ENCODE measurements around the gene KIF26B.

Gene KIF26B

DNA sequence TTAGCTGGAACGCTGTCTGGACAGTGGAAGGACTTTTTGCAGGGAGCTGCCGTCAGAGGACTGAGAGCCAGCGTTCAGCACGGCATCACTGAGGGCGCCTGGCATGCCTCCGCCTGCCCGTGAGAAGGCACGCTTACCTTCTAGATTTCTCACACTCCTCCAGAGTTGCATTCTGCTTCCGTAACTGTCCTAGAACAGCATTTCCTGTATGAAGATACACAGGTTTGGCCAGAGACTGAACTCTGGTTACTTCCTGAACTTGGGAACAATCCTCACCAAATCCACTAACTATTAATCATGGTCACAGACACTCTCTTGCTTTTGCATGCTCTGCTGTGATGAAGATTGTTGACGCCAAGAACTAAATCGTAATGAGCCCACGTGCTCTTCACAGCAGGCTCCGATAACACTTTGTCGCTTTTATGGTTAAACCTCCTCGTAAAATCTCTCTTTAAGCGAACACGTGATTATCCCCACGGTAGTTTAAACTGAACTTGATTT is 93.5 kb downstream of the KIF26B start:
- Histone ChIP-seq H3K4me1 (ENCODE audit: insufficient read depth, low read length) (peaks cover 4% of the 10 kb centered on the region), H3K27ac (ENCODE audit: low read depth, low read length) (no peak overlapping the region), H3K27me3 (ENCODE audit: control insufficient read depth in 1 of 2, insufficient read depth in 2 of 2, low read length in 2 of 2) (no peaks in the 10 kb centered on the region), H3K4me3 (ENCODE audit: low read depth in 1 of 2, low read length in 2 of 2) (peak overlapping the region in 1 of 2 donors; percentile 47), H3K9ac (ENCODE audit: low read length) (no peak overlapping the region), H3K9me3 (ENCODE audit: low read length) (no peaks in the 10 kb centered on the region), H3K36me3 (ENCODE audit: insufficient read depth, low read length) (no peaks in the 10 kb centered on the region)

DNA sequence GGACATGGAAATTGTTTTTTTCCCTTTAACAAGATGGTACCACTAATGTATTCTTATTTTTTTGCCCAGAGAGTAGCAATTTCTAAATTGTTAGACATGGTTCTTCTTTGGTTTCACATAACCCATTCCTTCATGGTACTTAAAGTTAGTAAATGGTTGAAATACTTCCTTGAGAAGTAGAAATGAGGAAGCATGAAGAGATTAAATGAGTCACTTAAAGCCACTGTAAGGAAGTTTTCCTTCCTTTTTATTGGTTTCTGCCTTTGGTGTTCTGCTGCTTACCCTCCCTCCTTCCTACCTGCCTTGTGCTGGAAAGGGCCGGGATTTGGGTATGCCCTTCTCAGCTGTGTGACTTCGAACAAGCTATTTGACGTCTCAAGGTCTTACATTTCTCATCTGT is 101.0 kb downstream of the KIF26B start:
- Histone ChIP-seq H3K27ac (ENCODE audit: low read depth, low read length) (no peak overlapping the region), H3K4me1 (ENCODE audit: insufficient read depth, low read length) (no peaks in the 10 kb centered on the region), H3K36me3 (ENCODE audit: insufficient read depth, low read length) (no peaks in the 10 kb centered on the region), H3K9me3 (ENCODE audit: low read length) (no peaks in the 10 kb centered on the region), H3K4me3 (ENCODE audit: low read depth in 1 of 2, low read length in 2 of 2) (no peak overlapping the region), H3K27me3 (ENCODE audit: control insufficient read depth in 1 of 2, insufficient read depth in 2 of 2, low read length in 2 of 2) (no peaks in the 10 kb centered on the region), H3K9ac (ENCODE audit: low read length) (no peak overlapping the region)

GRCh38 chr1:245256528-245256927 is 101.7 kb downstream of the KIF26B start:
- H3K4me1 ChIP-seq (ENCODE audit: insufficient read depth, low read length): no peaks in the 10 kb centered on the region
- H3K4me3 ChIP-seq (ENCODE audit: low read depth in 1 of 2, low read length in 2 of 2): no peak overlapping the region
- no peaks in the 10 kb centered on the region for H3K27me3 ChIP-seq (ENCODE audit: control insufficient read depth in 1 of 2, insufficient read depth in 2 of 2, low read length in 2 of 2)
- no peaks in the 10 kb centered on the region for H3K36me3 ChIP-seq (ENCODE audit: insufficient read depth, low read length)
- no peak overlapping the region for H3K27ac ChIP-seq (ENCODE audit: low read depth, low read length)
- H3K9me3 ChIP-seq (ENCODE audit: low read length): no peaks in the 10 kb centered on the region
- no peak overlapping the region for H3K9ac ChIP-seq (ENCODE audit: low read length)

DNA sequence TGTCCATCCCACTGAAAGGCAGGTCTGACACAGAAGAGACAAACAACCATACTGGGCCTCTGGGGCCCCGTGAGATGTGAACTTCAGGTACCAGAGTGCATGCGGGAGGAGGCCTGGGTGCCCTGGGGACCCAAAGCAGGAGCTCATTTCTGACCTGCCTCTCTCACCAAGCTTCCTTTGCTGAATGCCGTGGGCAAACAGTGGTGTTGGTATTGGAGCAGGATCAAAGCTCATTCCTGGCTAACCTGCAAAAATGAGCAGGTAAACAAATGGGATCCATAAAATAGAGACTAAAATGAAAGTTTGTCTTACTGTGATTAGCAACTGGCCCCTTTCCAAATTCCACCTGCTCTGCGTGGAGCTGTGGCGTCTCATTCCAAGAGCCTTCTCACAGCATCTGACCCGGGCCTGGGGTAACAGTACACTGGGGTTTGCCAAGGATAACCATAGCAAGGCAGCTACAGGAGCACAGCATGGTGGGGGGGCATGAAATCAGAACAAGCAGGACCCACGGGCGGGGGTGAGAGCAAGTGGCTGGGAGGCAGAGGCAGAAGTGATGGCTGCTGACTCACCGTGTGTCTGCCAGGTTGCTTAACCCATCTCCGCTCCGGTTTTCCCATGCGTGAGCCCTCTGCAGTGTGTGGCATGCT is 103.6 kb downstream of the KIF26B start:
- Histone ChIP-seq H3K9me3 (ENCODE audit: low read length) (no peaks in the 10 kb centered on the region), H3K27ac (ENCODE audit: low read depth, low read length) (no peak overlapping the region), H3K4me1 (ENCODE audit: insufficient read depth, low read length) (no peaks in the 10 kb centered on the region), H3K27me3 (ENCODE audit: control insufficient read depth in 1 of 2, insufficient read depth in 2 of 2, low read length in 2 of 2) (no peaks in the 10 kb centered on the region), H3K36me3 (ENCODE audit: insufficient read depth, low read length) (no peaks in the 10 kb centered on the region), H3K9ac (ENCODE audit: low read length) (no peak overlapping the region), H3K4me3 (ENCODE audit: low read depth in 1 of 2, low read length in 2 of 2) (no peak overlapping the region)

- Histone ChIP-seq H3K27ac (ENCODE audit: low read depth, low read length) (no peak overlapping the region), H3K36me3 (ENCODE audit: insufficient read depth, low read length) (no peaks in the 10 kb centered on the region), H3K4me3 (ENCODE audit: low read depth in 1 of 2, low read length in 2 of 2) (no peak overlapping the region), H3K4me1 (ENCODE audit: insufficient read depth, low read length) (no peaks in the 10 kb centered on the region), H3K9ac (ENCODE audit: low read length) (no peak overlapping the region), H3K9me3 (ENCODE audit: low read length) (no peaks in the 10 kb centered on the region), H3K27me3 (ENCODE audit: control insufficient read depth in 1 of 2, insufficient read depth in 2 of 2, low read length in 2 of 2) (no peaks in the 10 kb centered on the region)
Measured at GRCh38 chr1:245260110-245260882, 105.5 kb downstream of the KIF26B start.

DNA sequence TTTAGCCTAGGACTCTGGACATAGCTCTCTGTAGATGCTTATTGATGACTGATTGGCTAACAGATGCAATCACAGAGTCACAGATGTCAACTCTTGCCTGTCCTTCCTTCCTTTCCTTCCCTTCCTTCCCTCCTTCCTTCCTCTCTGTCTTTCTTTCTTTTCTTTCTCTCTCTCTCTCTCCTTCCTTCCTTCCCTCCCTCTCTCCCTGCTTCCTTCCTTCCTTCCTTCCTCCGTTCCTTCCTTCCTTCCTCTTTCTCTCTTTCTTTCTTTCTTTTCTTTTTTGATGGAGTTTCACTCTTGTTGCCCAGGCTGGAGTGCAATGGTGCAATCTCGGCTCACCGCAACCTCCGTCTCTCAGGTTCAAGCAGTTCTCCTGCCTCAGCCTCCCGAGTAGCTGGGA is 106.1 kb downstream of the KIF26B start:
- Histone ChIP-seq H3K36me3 (ENCODE audit: insufficient read depth, low read length) (no peaks in the 10 kb centered on the region), H3K9ac (ENCODE audit: low read length) (no peak overlapping the region), H3K9me3 (ENCODE audit: low read length) (no peaks in the 10 kb centered on the region), H3K4me3 (ENCODE audit: low read depth in 1 of 2, low read length in 2 of 2) (no peak overlapping the region), H3K4me1 (ENCODE audit: insufficient read depth, low read length) (no peaks in the 10 kb centered on the region), H3K27me3 (ENCODE audit: control insufficient read depth in 1 of 2, insufficient read depth in 2 of 2, low read length in 2 of 2) (no peaks in the 10 kb centered on the region), H3K27ac (ENCODE audit: low read depth, low read length) (no peak overlapping the region)

DNA sequence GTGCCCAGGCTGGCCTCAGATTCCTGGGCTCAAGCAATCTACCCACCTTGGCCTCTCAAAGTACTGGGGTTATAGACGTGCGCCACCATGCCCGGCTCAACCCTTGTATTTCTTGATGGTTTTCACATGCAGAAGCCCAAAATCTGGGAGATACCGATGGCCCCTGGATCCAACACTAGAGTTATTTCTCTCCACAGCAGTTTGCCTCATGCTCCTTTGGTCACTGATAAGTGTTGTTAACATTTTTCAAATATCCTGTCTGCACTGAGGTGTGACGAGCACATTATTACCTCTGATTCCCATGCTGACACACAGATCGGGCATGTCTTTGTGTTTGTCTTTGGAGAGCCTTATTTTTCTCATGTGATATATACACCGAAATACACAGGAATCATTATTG is 107.0 kb downstream of the KIF26B start:
- Histone ChIP-seq H3K27ac (ENCODE audit: low read depth, low read length) (no peak overlapping the region), H3K36me3 (ENCODE audit: insufficient read depth, low read length) (no peaks in the 10 kb centered on the region), H3K27me3 (ENCODE audit: control insufficient read depth in 1 of 2, insufficient read depth in 2 of 2, low read length in 2 of 2) (no peaks in the 10 kb centered on the region), H3K9me3 (ENCODE audit: low read length) (no peaks in the 10 kb centered on the region), H3K9ac (ENCODE audit: low read length) (no peak overlapping the region), H3K4me1 (ENCODE audit: insufficient read depth, low read length) (no peaks in the 10 kb centered on the region), H3K4me3 (ENCODE audit: low read depth in 1 of 2, low read length in 2 of 2) (no peak overlapping the region)

DNA sequence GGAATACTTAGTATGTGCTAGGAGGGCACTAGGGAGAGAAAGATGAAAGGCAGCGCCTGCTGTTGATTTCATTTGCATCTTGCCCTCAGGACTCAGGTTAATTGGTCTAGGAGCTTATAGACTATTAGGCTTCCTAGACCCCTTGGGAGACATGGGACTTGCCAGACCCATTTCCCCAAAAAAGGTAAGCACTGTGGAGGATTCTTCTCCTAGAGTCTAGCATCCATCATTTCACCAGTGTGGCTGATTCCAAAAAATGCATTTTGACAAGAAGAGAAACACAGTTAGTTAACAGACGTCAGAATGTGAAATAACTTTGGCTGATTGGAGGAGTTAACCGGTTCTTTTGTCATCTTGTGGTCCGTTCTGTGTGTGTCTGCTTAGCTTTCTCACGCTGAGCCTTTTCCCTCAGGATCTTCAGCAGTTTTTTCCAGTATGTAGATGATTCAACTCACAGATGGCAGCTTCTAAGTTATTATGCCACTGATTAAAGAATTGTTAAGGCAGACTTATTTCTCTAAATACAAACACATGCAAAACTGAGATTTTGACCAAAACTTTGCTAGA is 108.8 kb downstream of the KIF26B start:
- Histone ChIP-seq H3K36me3 (ENCODE audit: insufficient read depth, low read length) (no peaks in the 10 kb centered on the region), H3K27ac (ENCODE audit: low read depth, low read length) (no peak overlapping the region), H3K4me1 (ENCODE audit: insufficient read depth, low read length) (no peaks in the 10 kb centered on the region), H3K27me3 (ENCODE audit: control insufficient read depth in 1 of 2, insufficient read depth in 2 of 2, low read length in 2 of 2) (no peaks in the 10 kb centered on the region), H3K9ac (ENCODE audit: low read length) (no peak overlapping the region), H3K4me3 (ENCODE audit: low read depth in 1 of 2, low read length in 2 of 2) (no peak overlapping the region), H3K9me3 (ENCODE audit: low read length) (no peaks in the 10 kb centered on the region)

DNA sequence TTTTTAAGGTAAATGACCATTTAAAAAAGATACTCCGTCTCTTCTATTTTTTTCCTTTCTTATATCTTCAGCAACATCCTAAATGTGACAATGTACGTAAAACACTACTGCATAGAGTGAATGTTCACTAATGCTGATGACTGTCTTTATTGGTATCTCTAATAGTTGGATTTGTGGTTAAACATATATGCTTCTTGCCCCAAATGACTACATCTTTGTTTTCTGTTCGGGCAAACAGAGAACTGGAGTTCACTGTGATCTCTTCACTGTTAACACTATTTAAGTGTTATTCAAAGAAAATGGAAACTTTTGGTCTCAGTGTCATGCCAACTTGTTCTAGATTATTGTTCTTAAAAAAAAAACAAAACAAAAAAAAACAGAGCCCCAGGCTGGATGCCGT is 109.4 kb downstream of the KIF26B start:
- no peaks in the 10 kb centered on the region for H3K4me1 ChIP-seq (ENCODE audit: insufficient read depth, low read length)
- H3K27ac ChIP-seq (ENCODE audit: low read depth, low read length): no peak overlapping the region
- no peaks in the 10 kb centered on the region for H3K9me3 ChIP-seq (ENCODE audit: low read length)

DNA sequence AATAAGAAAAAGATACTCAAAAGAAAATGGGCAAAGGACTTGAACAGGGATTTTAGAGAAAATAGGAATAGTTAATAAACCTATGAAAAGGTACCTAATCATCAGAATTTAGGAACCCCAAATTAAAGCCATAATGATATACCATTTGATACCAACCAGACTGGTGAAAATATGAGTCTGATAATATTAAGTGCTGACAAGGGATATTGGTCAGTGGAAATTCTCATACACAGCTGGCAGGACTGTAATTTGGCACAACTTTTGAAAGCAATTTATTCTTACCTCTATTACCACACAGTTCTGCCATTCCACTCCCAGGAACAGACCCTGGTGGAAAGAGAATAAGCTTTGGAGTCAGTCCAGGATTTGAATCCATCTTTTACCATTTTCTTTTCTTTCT is 111.3 kb downstream of the KIF26B start:
- H3K27ac ChIP-seq (ENCODE audit: low read depth, low read length): no peak overlapping the region
- no peak overlapping the region for H3K4me3 ChIP-seq (ENCODE audit: low read depth in 1 of 2, low read length in 2 of 2)
- peaks cover 6% of the 10 kb centered on the region for H3K9me3 ChIP-seq (ENCODE audit: low read length)
- H3K9ac ChIP-seq (ENCODE audit: low read length): no peak overlapping the region
- no peaks in the 10 kb centered on the region for H3K4me1 ChIP-seq (ENCODE audit: insufficient read depth, low read length)
- H3K27me3 ChIP-seq (ENCODE audit: control insufficient read depth in 1 of 2, insufficient read depth in 2 of 2, low read length in 2 of 2): no peaks in the 10 kb centered on the region
- no peaks in the 10 kb centered on the region for H3K36me3 ChIP-seq (ENCODE audit: insufficient read depth, low read length)

More for the DNA sequence above, 109.4 kb downstream of the KIF26B start:
- no peak overlapping the region for H3K4me3 ChIP-seq (ENCODE audit: low read depth in 1 of 2, low read length in 2 of 2)
- no peak overlapping the region for H3K9ac ChIP-seq (ENCODE audit: low read length)
- no peaks in the 10 kb centered on the region for H3K36me3 ChIP-seq (ENCODE audit: insufficient read depth, low read length)
- H3K27me3 ChIP-seq (ENCODE audit: control insufficient read depth in 1 of 2, insufficient read depth in 2 of 2, low read length in 2 of 2): no peaks in the 10 kb centered on the region

DNA sequence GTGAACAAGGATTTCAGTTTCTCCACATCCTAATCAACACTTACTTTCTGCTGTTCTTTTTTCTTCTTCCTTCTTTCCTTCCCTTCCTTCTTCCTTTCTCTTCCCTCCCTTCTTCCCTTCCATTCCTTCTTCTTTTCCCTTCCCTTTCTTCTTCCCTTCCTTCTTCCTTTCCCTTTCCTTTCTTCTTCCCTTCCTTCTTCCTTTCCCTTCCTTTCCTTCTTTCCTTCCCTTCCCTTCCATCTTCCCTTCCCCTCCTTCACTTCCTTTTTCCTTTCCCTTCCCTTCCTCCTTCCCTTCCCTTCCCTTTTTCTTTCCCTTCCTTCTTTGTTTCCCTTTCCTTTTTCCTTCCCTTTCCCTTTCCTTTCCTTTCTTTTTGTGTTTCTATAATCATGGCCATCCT is 115.3 kb downstream of the KIF26B start:
- Histone ChIP-seq H3K27ac (ENCODE audit: low read depth, low read length) (no peak overlapping the region), H3K9ac (ENCODE audit: low read length) (no peak overlapping the region), H3K9me3 (ENCODE audit: low read length) (peaks cover 8% of the 10 kb centered on the region), H3K36me3 (ENCODE audit: insufficient read depth, low read length) (no peaks in the 10 kb centered on the region), H3K4me3 (ENCODE audit: low read depth in 1 of 2, low read length in 2 of 2) (no peak overlapping the region), H3K27me3 (ENCODE audit: control insufficient read depth in 1 of 2, insufficient read depth in 2 of 2, low read length in 2 of 2) (no peaks in the 10 kb centered on the region), H3K4me1 (ENCODE audit: insufficient read depth, low read length) (no peaks in the 10 kb centered on the region)

Measured in muscle layer of colon (tissue), 2 donors.